ENCODE measurements around the gene CLK1. TPM values are rescaled to one million over a fixed set of nuclear protein-coding genes. Genes with fewer than 3 reads are reported as not detected.

CLK1 gene
- total and polyA plus RNA-seq, 2 donors (not counting 3 experiments of a cell fraction or from before 2014, with no cell fraction given) = 61.4 to 92.4 TPM

GRCh38 chr2:200862532-200863000 is 1.9 kb downstream of the CLK1 start:
- no TSS peak for BruUV-seq (replicated peaks)
- intact Hi-C loops (cut with micrococcal nuclease) = loop anchor here (5.0 kb wide), 1 partner anchor 95 kb away; no protein-coding TSS in a partner anchor
- CTCF ChIA-PET = no interaction called here
- POLR2A ChIA-PET = no interaction called here
- TF ChIP-seq JUN (IDR thresholded peaks at IDR 0.05; ENCODE audit: borderline replicate concordance, insufficient read depth, insufficient read length, low read depth) (no peak), GATA2 (IDR thresholded peaks at IDR 0.05; ENCODE audit: insufficient read depth, insufficient read length, low read depth, low read length) (peak; percentile 15), EZH2 (IDR thresholded peaks at IDR 0.05; ENCODE audit: borderline replicate concordance, low read depth, low read length, severe bottlenecking) (no peak), POLR2A (IDR thresholded peaks at IDR 0.05; ENCODE audit: low read depth, low read length) (no peak), MYC (IDR thresholded peaks at IDR 0.05; ENCODE audit: low read depth, low read length) (no peak), FOS (IDR thresholded peaks at IDR 0.05; ENCODE audit: borderline replicate concordance, insufficient read depth, low read length) (no peak), POLR2AphosphoS5 (IDR thresholded peaks at IDR 0.05; ENCODE audit: insufficient read depth, low read depth, low read length) (no peak)
- TF ChIP-seq, protein P1, sequence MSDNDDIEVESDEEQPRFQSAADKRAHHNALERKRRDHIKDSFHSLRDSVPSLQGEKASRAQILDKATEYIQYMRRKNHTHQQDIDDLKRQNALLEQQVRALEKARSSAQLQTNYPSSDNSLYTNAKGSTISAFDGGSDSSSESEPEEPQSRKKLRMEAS (IDR thresholded peaks at IDR 0.05; ENCODE audit: insufficient read depth, insufficient read length) = no peak
- no peak overlapping the region for H2AFZ ChIP-seq (ENCODE audit: low read depth, low read length)
- H3K9me1 ChIP-seq (replicated peaks; ENCODE audit: control insufficient read depth, extremely low read depth, insufficient read depth, low read length) = no peaks in the 10 kb centered on the region
- peak overlapping the region; percentile 100 for H3K9ac ChIP-seq (replicated peaks; ENCODE audit: extremely low read depth, insufficient read depth, low read length)
- peak overlapping the region; percentile 99 for H3K4me2 ChIP-seq (ENCODE audit: insufficient read depth, low read length)
- no peaks in the 10 kb centered on the region for H3K27me3 ChIP-seq (ENCODE audit: control insufficient read depth in 2 of 2, insufficient read depth in 2 of 2, low read length in 2 of 2)
- H3K79me2 ChIP-seq (ENCODE audit: control insufficient read depth, insufficient read depth, low read length) = peaks cover 68% of the 10 kb centered on the region
- dilution Hi-C loops (cut with MboI; ENCODE audit: extremely low pct_ligation_motif_present, low sequenced_read_pairs) = no loop called here
- peak overlapping the region; percentile 88 for H3K27ac ChIP-seq (ENCODE audit: insufficient read depth, low read depth, low read length)
- H3K9me3 ChIP-seq (replicated peaks; ENCODE audit: control insufficient read depth, insufficient read depth, low read length) = no peaks in the 10 kb centered on the region
- FAIRE-seq (peak; percentile 28), DNase-seq (ENCODE audit: low read depth, low spot score) (peak; percentile 73)
- H3K4me3 ChIP-seq (replicated peaks in 1 of 3; ENCODE audit: insufficient read depth in 1 of 3, low read depth in 1 of 3, low read length in 3 of 3) = peak overlapping the region; percentile 90 to 99 (median 91)
- H4K20me1 ChIP-seq (replicated peaks; ENCODE audit: control insufficient read depth, extremely low read depth, insufficient read depth, low read length) = peaks cover 14% of the 10 kb centered on the region
- H3K4me1 ChIP-seq (ENCODE audit: control insufficient read depth, extremely low read depth, insufficient read depth, low read length) = peaks cover 26% of the 10 kb centered on the region
- peaks cover 15 to 16% of the 10 kb centered on the region in 2 experiments for H3K36me3 ChIP-seq (ENCODE audit: control insufficient read depth in 2 of 2, extremely low read depth in 1 of 2, insufficient read depth in 2 of 2, low read length in 2 of 2)

All from endothelial cell of umbilical vein (primary cell).